Adipose tissue (tissue), 3 donors: ENCODE measurements around the gene ADCY4. TPM values are rescaled to one million over a fixed set of nuclear protein-coding genes. Genes with fewer than 3 reads are reported as not detected.
"Not testable (repeated sequence)": the region's sequence is repeated elsewhere in the genome, so short reads cannot be mapped to it uniquely, and the experiment has no call there.

Source experiments
- H3K27ac ChIP-seq: one replicate; pipeline ENCODE4 v1.5.1; 2013; ENCODE audit warnings: low read depth, low read length
- WGBS, 3 donors: extraction: QIAGEN DNeasy Blood & Tissue Kit; methylation state at CpG; one replicate each; pipeline ENCODE4 v1.1.7; 2013; 5-methylcytosine and 5-hydroxymethylcytosine counted together
- polyA plus RNA-seq, 3 donors: library from polyadenylated mRNA; stranded (reverse); fragments of 200-250 nt; gene quantifications; one replicate each; pipeline ENCODE4 v1.2.3, GENCODE V29; 2013
- donor health status: healthy with polysubstance abuse.
- donor health status: Bipolar disorder and iron deficiency.
- donor health status: healthy.

ADCY4 gene
- polyA plus RNA-seq, 3 donors, result 8.7 to 107 (median 56.4) TPM

- WGBS, 3 donors, result 93 to 98% (median 97%) methylated on average over 2 of the region's 2 CpGs
Observed at GRCh38 chr14:24348186-24348585, 13.3 kb upstream of the ADCY4 start.

GRCh38 chr14:24347134-24347533 is 12.3 kb upstream of the ADCY4 start:
- no peak overlapping the region for H3K27ac ChIP-seq
- 57 to 72% (median 61%) methylated on average over 1 of the region's 1 CpG for WGBS, 3 donors

More at GRCh38 chr14:24348186-24348585, 13.3 kb upstream of the ADCY4 start:
- H3K27ac ChIP-seq, result no peak overlapping the region

- no peak overlapping the region for H3K27ac ChIP-seq
Observed at GRCh38 chr14:24343795-24344660, 9.2 kb upstream of the ADCY4 start.

GRCh38 chr14:24342889-24343288 is 8.0 kb upstream of the ADCY4 start:
- 96 to 99% (median 98%) methylated on average over 4 of the region's 4 CpGs for WGBS, 3 donors
- H3K27ac ChIP-seq, result no peak overlapping the region

More at GRCh38 chr14:24343795-24344660, 9.2 kb upstream of the ADCY4 start:
- 61 to 86% (median 80%) methylated on average over 7 of the region's 7 CpGs for WGBS, 3 donors

- WGBS, 3 donors, result 93 to 100% (median 100%) methylated on average over 1 of the region's 1 CpG
- H3K27ac ChIP-seq, result no peak overlapping the region
Observed at GRCh38 chr14:24340606-24341005, 5.7 kb upstream of the ADCY4 start.

- peak within 1 kb of the TSS; percentile 6 for H3K27ac ChIP-seq
- WGBS, 3 donors, result 5 to 10% (median 7%) methylated on average over 48 to 51 of the region's 51 CpGs
Observed at GRCh38 chr14:24339284-24340151, 4.6 kb upstream of the ADCY4 start, which contains the start of gene RIPK3. Gene RIPK3, minus strand, starts transcription at chr14:24339991. Its CDS starts 165 bp downstream, at chr14:24339826.

GRCh38 chr14:24338843-24339242 is 4.0 kb upstream of the ADCY4 start:
- WGBS, 3 donors, result 65 to 81% (median 76%) methylated on average over 14 of the region's 14 CpGs
- H3K27ac ChIP-seq, result no peak overlapping the region

- 92 to 96% (median 95%) methylated on average over 8 of the region's 8 CpGs for WGBS, 3 donors
- H3K27ac ChIP-seq, result no peak overlapping the region
Observed at GRCh38 chr14:24337824-24338175, 2.9 kb upstream of the ADCY4 start.

GRCh38 chr14:24337144-24337823 is 2.4 kb upstream of the ADCY4 start:
- no peak overlapping the region for H3K27ac ChIP-seq
- WGBS, 3 donors, result 86 to 93% (median 87%) methylated on average over 7 of the region's 7 CpGs

GRCh38 chr14:24335461-24336171 is 745 bp upstream of the ADCY4 start:
- H3K27ac ChIP-seq, result no peak overlapping the region
- WGBS, 3 donors, result 55 to 80% (median 55%) methylated on average over 12 of the region's 12 CpGs

- H3K27ac ChIP-seq, result no peak overlapping the region
- WGBS, 3 donors, result 11 to 30% (median 23%) methylated on average over 52 to 56 of the region's 56 CpGs
Observed at GRCh38 chr14:24332268-24332993, 2.4 kb downstream of the ADCY4 start.

GRCh38 chr14:24331731-24332267 is 3.1 kb downstream of the ADCY4 start:
- no peak overlapping the region for H3K27ac ChIP-seq
- 43 to 67% (median 54%) methylated on average over 26 of the region's 26 CpGs for WGBS, 3 donors

- WGBS, 3 donors, result 90 to 93% (median 91%) methylated on average over 10 of the region's 10 CpGs
- no peak overlapping the region for H3K27ac ChIP-seq
Observed at GRCh38 chr14:24330973-24331674, 3.7 kb downstream of the ADCY4 start.

GRCh38 chr14:24329736-24330135 is 5.1 kb downstream of the ADCY4 start:
- H3K27ac ChIP-seq, result no peak overlapping the region
- whole genome bisulfite sequencing, 3 donors, result 52 to 85% (median 59%) methylated on average over 9 of the region's 9 CpGs

GRCh38 chr14:24329073-24329663 is 5.7 kb downstream of the ADCY4 start:
- WGBS, 3 donors, result 85 to 89% (median 88%) methylated on average over 12 of the region's 12 CpGs
- H3K27ac ChIP-seq, result no peak overlapping the region

- 5 to 8% (median 7%) methylated on average over 9 of the region's 9 CpGs for WGBS, 3 donors
- H3K27ac ChIP-seq, result not testable (repeated sequence)
Observed at GRCh38 chr14:24327914-24328313, 7.0 kb downstream of the ADCY4 start.
